K562 (cell line): ENCODE results near the gene TEPSIN. TPM values are rescaled to one million over a fixed set of nuclear protein-coding genes. Genes with fewer than 3 reads are reported as not detected.

ENCODE experiments used
- ATF7 ChIP-seq: fragments of 450-650 bp; IDR thresholded peaks from 2 replicates; pipeline ENCODE4 v1.7.1; 2014; ENCODE audit warnings: mild to moderate bottlenecking, moderate library complexity
- CREB3 ChIP-seq: fragments of 450-650 bp; conservative IDR thresholded peaks from 2 replicates; pipeline ENCODE4 v1.6.1; 2016; ENCODE audit warnings: missing genetic modification characterization, low read depth, mild to moderate bottlenecking, missing compliant biosample characterization, moderate library complexity
- CUX1 ChIP-seq: fragments of 200-800 bp; sonication (Bioruptor generic); IDR thresholded peaks from 2 replicates; pipeline ENCODE4 v1.6.1; 2016; ENCODE audit warnings: missing genetic modification characterization, missing compliant biosample characterization
- DDX20 ChIP-seq: fragments of 450-650 bp; IDR thresholded peaks from 2 replicates; pipeline ENCODE4 v1.6.1; 2016; ENCODE audit warnings: missing genetic modification characterization, low read depth, mild to moderate bottlenecking, missing compliant biosample characterization, moderate library complexity
- DPF2 ChIP-seq: fragments of 450-650 bp; IDR thresholded peaks from 2 replicates; pipeline ENCODE4 v1.6.1; 2016
- ELF2 ChIP-seq: fragments of 250-450 bp; sonication (Bioruptor Pico); IDR thresholded peaks from 2 replicates; pipeline ENCODE4 v1.5.0; 2021; ENCODE audit warnings: mild to moderate bottlenecking
- ETV1 ChIP-seq: fragments of 450-650 bp; conservative IDR thresholded peaks from 2 replicates; pipeline ENCODE4 v1.6.1; 2016; ENCODE audit warnings: missing genetic modification characterization, control low read depth, low read depth, missing compliant biosample characterization
- FUS ChIP-seq: fragments of 200-400 bp; formaldehyde crosslinking; optimal IDR thresholded peaks from 2 replicates; pipeline ENCODE3; 2017; ENCODE audit warnings: low read depth, low read length
- GTF2F1 ChIP-seq: IDR thresholded peaks from 2 replicates; pipeline ENCODE4 v1.6.1; 2011; ENCODE audit warnings: low read depth, low read length, improper control_type of control experiment
- HDAC8 ChIP-seq: fragments of 450-650 bp; IDR thresholded peaks from 2 replicates; pipeline ENCODE4 v1.6.1; 2016; ENCODE audit warnings: mild to moderate bottlenecking, missing genetic modification characterization, moderate library complexity, missing compliant biosample characterization
- NR1H2 ChIP-seq: sonication (generic); formaldehyde crosslinking; IDR thresholded peaks from 2 replicates; pipeline ENCODE4 v1.4.0; 2020; ENCODE audit warnings: mild to moderate bottlenecking, missing genetic modification reagents
- NR4A1 ChIP-seq, 2 experiments: fragments of 250-450 bp in 1 of 2; fragments of 450-650 bp in 1 of 2; sonication (Bioruptor Pico) in 1 of 2; IDR thresholded peaks; 2 replicates each; pipeline versions ENCODE4 v1.4.0 to v1.6.1; 2016 to 2020; ENCODE audit warnings: mild to moderate bottlenecking in 2 of 2, missing compliant biosample characterization in 1 of 2, missing genetic modification characterization in 1 of 2, moderate library complexity in 1 of 2
- NRF1 ChIP-seq, 2 experiments: fragments of 450-650 bp; IDR thresholded peaks in 1 of 2; conservative IDR thresholded peaks in 1 of 2; 2 replicates each; pipeline ENCODE4 v1.6.1; 2014; ENCODE audit warnings: mild to moderate bottlenecking in 2 of 2
- RBM17 ChIP-seq: fragments of 200-400 bp; formaldehyde crosslinking; IDR thresholded peaks from 2 replicates; pipeline ENCODE4 v1.6.1; 2017; ENCODE audit warnings: low read depth, mild to moderate bottlenecking, low read length, borderline replicate concordance
- SREBF2 ChIP-seq: sonication (generic); formaldehyde crosslinking; IDR thresholded peaks from 2 replicates; pipeline ENCODE4 v1.4.0; 2020; ENCODE audit warnings: mild to moderate bottlenecking, missing genetic modification reagents
- ZNF609 ChIP-seq: sonication (generic); formaldehyde crosslinking; IDR thresholded peaks from 2 replicates; pipeline ENCODE4 v1.8.1; 2023; ENCODE audit warnings: missing genetic modification reagents, mild to moderate bottlenecking, borderline replicate concordance
- polyA plus RNA-seq, 8 experiments: library from polyadenylated mRNA; depleted of rRNA in 4 of 8; stranded (reverse) in 5 of 8; unstranded in 3 of 8; fragments of >200 nt; fragmentation: Nextera tagmentation in 2 of 8; fragmentation: Illumina TruSeq in 1 of 8; extraction: Ambion mirVana in 2 of 8; extraction: Trizol in 1 of 8; gene quantifications; 2 replicates each; pipeline versions ENCODE4 v1.2.1 to v1.2.3, GENCODE V29; 2011 to 2014; ENCODE audit warnings: inconsistent platforms in 1 of 8, missing spikeins in 1 of 8
- total RNA-seq, 7 experiments: library from RNA; depleted of rRNA in 6 of 7; stranded (reverse); fragments of >200 nt in 6 of 7; fragmentation: Illumina TruSeq in 2 of 7; extraction: Trizol in 2 of 7; gene quantifications; 2 replicates each; pipeline versions ENCODE4 v1.2.1 to v1.2.3, GENCODE V29; 2011 to 2021; ENCODE audit warnings: low replicate concordance in 1 of 7

The TEPSIN gene
- total and polyA plus RNA-seq, 9 of the 15 experiments (the other 6 are each of a cell fraction or from before 2014, with no cell fraction given) = 0.80 to 29.8 (median 5.3) TPM

DNA sequence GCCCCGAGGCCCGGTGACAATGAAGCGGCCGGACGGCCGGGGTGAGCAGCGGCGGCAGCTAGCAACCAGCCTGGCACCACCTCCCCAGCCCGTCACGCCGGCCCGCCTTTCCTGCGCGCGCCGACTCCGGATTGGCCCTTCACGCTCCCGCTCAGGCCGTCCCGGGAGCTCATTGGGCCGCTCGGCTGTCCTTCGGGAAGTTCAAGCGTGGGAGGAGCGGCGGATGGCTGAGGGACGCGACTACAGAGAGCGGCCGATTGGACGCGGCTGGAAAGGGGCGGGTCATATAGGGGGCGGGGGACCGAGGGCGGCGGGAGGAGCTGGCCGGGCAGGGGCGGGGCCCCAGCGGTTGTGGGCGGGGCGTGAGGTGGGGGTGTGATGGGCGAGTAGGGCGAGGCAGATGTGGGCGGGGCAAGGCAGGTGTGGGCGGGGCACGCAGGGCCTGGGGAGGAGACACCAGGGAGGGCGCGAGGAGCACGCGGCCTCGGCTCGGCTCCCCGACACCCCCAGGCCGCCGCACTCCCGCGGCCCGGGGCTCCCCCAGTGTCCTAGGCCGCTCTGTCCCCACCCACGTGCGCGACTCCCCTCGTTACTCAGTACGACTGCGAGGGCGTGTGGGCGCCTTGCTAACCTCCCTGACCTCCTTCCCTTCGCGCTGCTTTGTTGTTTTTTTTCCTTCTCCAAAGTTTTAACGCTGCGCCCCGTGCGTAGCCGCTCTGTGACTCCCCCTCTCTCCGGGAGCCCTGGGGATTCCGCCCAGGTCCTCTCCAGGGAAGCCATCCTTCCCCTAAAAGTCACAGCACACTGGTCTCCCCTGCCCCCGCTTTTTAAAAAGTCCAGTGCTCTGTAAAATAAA, 15.7 kb downstream of the TEPSIN start, which contains the start of gene CEP131 (continued):
- no peak for TF ChIP-seq CUX1
- no peak for TF ChIP-seq ZNF609
- peak; percentile 84 to 88 for TF ChIP-seq NRF1 (conservative IDR thresholded peaks at IDR 0.05 in 1 of 2, IDR thresholded peaks at IDR 0.05 in 1 of 2)
- no peak for TF ChIP-seq DDX20 (tag)
- TF ChIP-seq NR1H2 (CRISPR knock-in tag) = no peak
- peak; percentile 63; the same call in 1 of the 2 replicates for TF ChIP-seq DPF2
- TF ChIP-seq GTF2F1 = no peak
- no peak for TF ChIP-seq FUS
- TF ChIP-seq HDAC8 (tag) = no peak
- no peak for TF ChIP-seq ETV1 (tag)
- no peak for TF ChIP-seq RBM17
- 0 out of 2 replicates have a peak, but pooled peaks have one; percentile 34 for TF ChIP-seq CREB3 (tag)
- TF ChIP-seq ATF7 = peak; percentile 34; the same call in 1 of the 2 replicates
- no peak for TF ChIP-seq ELF2 (CRISPR knock-in tag)
- TF ChIP-seq NR4A1 (CRISPR knock-in tag; IDR thresholded peaks at IDR 0.05) = 0 out of 2 replicates have a peak, but pooled peaks have one; percentile 45
- peak; percentile 49; the same call in 1 of the 2 replicates for TF ChIP-seq NR4A1 (tag; IDR thresholded peaks at IDR 0.05)
- TF ChIP-seq SREBF2 (CRISPR knock-in tag) = no peak
